Medulla oblongata (tissue), 1 donor: ENCODE data around the gene CC2D1A.
A peak's percentile ranks its signal among the peaks of the same experiment; 100 is the strongest.

Source experiments
- DNase-seq: peaks from one replicate; pipeline ENCODE4 v3.0.0-alpha.2; 2015; ENCODE audit errors: extremely low spot score

Gene CC2D1A

GRCh38 chr19:13935765-13936510 is 29.9 kb downstream of the CC2D1A start:
- no peak for DNase-seq

- DNase-seq = no peak
Observed at GRCh38 chr19:13937479-13938300, 31.7 kb downstream of the CC2D1A start.

- no peak for DNase-seq
Observed at GRCh38 chr19:13938301-13939064, 32.5 kb downstream of the CC2D1A start, which contains the start of gene PODNL1. TSS of gene PODNL1 (minus strand) at chr19:13938417. CDS start at chr19:13938181, 236 bp downstream.

- DNase-seq = no peak
Observed at GRCh38 chr19:13942023-13942684, 36.2 kb downstream of the CC2D1A start.

- no peak for DNase-seq
Observed at GRCh38 chr19:13946414-13946813, 40.4 kb downstream of the CC2D1A start.

GRCh38 chr19:13951043-13951442 is 45.0 kb downstream of the CC2D1A start:
- DNase-seq = no peak

- DNase-seq = no peak
Observed at GRCh38 chr19:13951799-13952153, 45.8 kb downstream of the CC2D1A start.

GRCh38 chr19:13952154-13952930 is 46.3 kb downstream of the CC2D1A start, which contains the start of gene DCAF15:
TSS of gene DCAF15 (plus strand) at chr19:13952509. CDS start at chr19:13952513, 4 bp downstream.
- DNase-seq = peak; percentile 99

GRCh38 chr19:13952931-13953531 is 47.0 kb downstream of the CC2D1A start:
- peak; percentile 28 for DNase-seq

GRCh38 chr19:13954185-13954584 is 48.2 kb downstream of the CC2D1A start:
- DNase-seq = no peak

- DNase-seq = no peak
Observed at GRCh38 chr19:13955662-13956364, 49.8 kb downstream of the CC2D1A start.

- DNase-seq = no peak
Observed at GRCh38 chr19:13956365-13956744, 50.4 kb downstream of the CC2D1A start.

GRCh38 chr19:13957051-13957450 is 51.0 kb downstream of the CC2D1A start:
- DNase-seq = no peak

GRCh38 chr19:13958043-13958442 is 52.0 kb downstream of the CC2D1A start:
- DNase-seq = no peak

- no peak for DNase-seq
Observed at GRCh38 chr19:13959141-13959961, 53.4 kb downstream of the CC2D1A start.

GRCh38 chr19:13959962-13960862 is 54.2 kb downstream of the CC2D1A start:
- DNase-seq = no peak

GRCh38 chr19:13960863-13961784 is 55.1 kb downstream of the CC2D1A start:
- DNase-seq = no peak
